ENCODE measurements around the gene AFG1L. TPM values are rescaled to one million over a fixed set of nuclear protein-coding genes. Genes with fewer than 3 reads are reported as not detected.

Gene AFG1L
- polyA plus RNA-seq, 1 experiment: 2.3 TPM

GRCh38 chr6:108419474-108419873 is 124.6 kb downstream of the AFG1L start:
- no peaks in the 10 kb centered on the region for H3K27me3 ChIP-seq (ENCODE audit: control insufficient read depth, insufficient read depth, low read length)
- no peak for DNase-seq (ENCODE audit: low read depth, low spot score)
- no peak overlapping the region for H3K27ac ChIP-seq (ENCODE audit: low read depth, low read length)
- POLR2A ChIA-PET: no interaction called here
- TF ChIP-seq, protein P1, sequence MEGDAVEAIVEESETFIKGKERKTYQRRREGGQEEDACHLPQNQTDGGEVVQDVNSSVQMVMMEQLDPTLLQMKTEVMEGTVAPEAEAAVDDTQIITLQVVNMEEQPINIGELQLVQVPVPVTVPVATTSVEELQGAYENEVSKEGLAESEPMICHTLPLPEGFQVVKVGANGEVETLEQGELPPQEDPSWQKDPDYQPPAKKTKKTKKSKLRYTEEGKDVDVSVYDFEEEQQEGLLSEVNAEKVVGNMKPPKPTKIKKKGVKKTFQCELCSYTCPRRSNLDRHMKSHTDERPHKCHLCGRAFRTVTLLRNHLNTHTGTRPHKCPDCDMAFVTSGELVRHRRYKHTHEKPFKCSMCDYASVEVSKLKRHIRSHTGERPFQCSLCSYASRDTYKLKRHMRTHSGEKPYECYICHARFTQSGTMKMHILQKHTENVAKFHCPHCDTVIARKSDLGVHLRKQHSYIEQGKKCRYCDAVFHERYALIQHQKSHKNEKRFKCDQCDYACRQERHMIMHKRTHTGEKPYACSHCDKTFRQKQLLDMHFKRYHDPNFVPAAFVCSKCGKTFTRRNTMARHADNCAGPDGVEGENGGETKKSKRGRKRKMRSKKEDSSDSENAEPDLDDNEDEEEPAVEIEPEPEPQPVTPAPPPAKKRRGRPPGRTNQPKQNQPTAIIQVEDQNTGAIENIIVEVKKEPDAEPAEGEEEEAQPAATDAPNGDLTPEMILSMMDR (IDR thresholded peaks at IDR 0.05; ENCODE audit: low read depth, low read length): no peak
- H3K9me3 ChIP-seq (ENCODE audit: control insufficient read depth, insufficient read depth, low read length): no peaks in the 10 kb centered on the region
- H3K4me3 ChIP-seq (ENCODE audit: low read depth, low read length): no peak overlapping the region
- CTCF ChIA-PET: no interaction called here

DNA sequence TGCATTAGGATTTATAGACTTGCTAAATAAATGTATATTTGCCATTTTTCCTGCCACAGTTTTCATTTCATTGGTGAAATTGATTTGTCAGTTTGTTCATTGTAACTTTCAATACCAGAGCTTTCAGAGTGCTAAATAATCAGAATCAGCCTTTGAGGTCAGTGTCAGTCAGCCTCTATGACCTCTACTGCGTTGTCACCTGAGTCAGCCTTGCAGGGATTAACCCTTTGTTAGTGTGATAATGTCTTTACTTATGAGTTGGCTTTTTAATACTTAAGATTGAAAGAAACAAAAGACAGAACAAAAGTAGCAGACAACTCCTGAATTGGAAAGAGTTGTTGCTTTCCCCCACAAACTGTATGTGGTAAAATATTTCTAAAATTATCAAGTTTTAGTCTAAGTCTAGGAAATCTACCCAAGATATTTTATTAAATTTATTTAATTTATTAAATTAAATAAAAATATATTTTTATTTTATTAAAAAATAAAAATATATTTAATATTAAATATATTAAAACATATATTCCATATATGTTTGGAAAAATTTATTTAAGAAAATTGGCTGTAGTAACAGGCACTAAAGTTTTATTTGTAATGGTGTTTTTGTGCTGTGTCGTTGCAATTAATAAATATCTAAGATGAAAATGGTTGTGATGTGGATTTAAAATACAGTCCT is 125.2 kb downstream of the AFG1L start:
- POLR2A ChIA-PET: no interaction called here
- H3K27me3 ChIP-seq (ENCODE audit: control insufficient read depth, insufficient read depth, low read length): no peaks in the 10 kb centered on the region
- CTCF ChIA-PET: interaction anchor here (1.3 to 1.4 kb wide), 2 partner anchors 72 to 439 kb away, joined by 3 to 5 read pairs; no protein-coding TSS in a partner anchor
- TF ChIP-seq, protein P1 (IDR thresholded peaks at IDR 0.05; ENCODE audit: low read depth, low read length): no peak
- no peak for DNase-seq (ENCODE audit: low read depth, low spot score)
- H3K4me3 ChIP-seq (ENCODE audit: low read depth, low read length): no peak overlapping the region
- H3K9me3 ChIP-seq (ENCODE audit: control insufficient read depth, insufficient read depth, low read length): no peaks in the 10 kb centered on the region
- no peak overlapping the region for H3K27ac ChIP-seq (ENCODE audit: low read depth, low read length)

DNA sequence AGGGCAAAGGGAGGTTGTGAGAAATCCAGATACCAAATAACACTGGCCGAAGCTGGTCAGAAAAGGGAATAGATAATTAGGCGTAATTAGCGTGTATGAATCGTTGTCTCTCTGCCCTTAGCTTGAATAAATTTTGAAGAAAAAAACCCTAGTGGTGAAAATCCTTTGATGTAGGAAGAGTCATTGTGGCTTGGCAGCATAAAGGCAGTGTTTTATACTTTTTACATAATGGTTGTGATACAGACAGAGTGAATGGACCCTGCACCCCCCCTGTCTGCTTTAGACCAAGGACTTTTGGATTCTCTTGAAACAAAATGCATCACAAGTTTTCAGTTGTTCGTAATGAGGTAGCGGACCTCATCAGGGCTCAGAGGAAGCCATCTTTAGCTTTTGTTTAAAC is 126.5 kb downstream of the AFG1L start:
- CTCF ChIA-PET: interaction anchor here (0.7 to 1.4 kb wide), 3 partner anchors 14 to 441 kb away, joined by 3 to 5 read pairs (median 3); no protein-coding TSS in a partner anchor

GRCh38 chr6:108423982-108424705 is 129.3 kb downstream of the AFG1L start:
- TF ChIP-seq, protein P1 (IDR thresholded peaks at IDR 0.05; ENCODE audit: low read depth, low read length): no peak
- Histone ChIP-seq H3K4me3 (ENCODE audit: low read depth, low read length) (no peak overlapping the region), H3K9me3 (ENCODE audit: control insufficient read depth, insufficient read depth, low read length) (no peaks in the 10 kb centered on the region), H3K27ac (ENCODE audit: low read depth, low read length) (no peak overlapping the region), H3K27me3 (ENCODE audit: control insufficient read depth, insufficient read depth, low read length) (no peaks in the 10 kb centered on the region)
- no peak for DNase-seq (ENCODE audit: low read depth, low spot score)
- ChIA-PET POLR2A (no interaction called here), CTCF (interaction anchor here (0.7 kb wide), 1 partner anchor 297 kb away, joined by 3 read pairs; no protein-coding TSS in a partner anchor)

More for the DNA sequence above, 126.5 kb downstream of the AFG1L start:
- Histone ChIP-seq H3K27me3 (ENCODE audit: control insufficient read depth, insufficient read depth, low read length) (no peaks in the 10 kb centered on the region), H3K4me3 (ENCODE audit: low read depth, low read length) (no peak overlapping the region), H3K9me3 (ENCODE audit: control insufficient read depth, insufficient read depth, low read length) (no peaks in the 10 kb centered on the region), H3K27ac (ENCODE audit: low read depth, low read length) (no peak overlapping the region)
- POLR2A ChIA-PET: no interaction called here
- TF ChIP-seq, protein P1 (IDR thresholded peaks at IDR 0.05; ENCODE audit: low read depth, low read length): no peak
- DNase-seq (ENCODE audit: low read depth, low spot score): no peak

GRCh38 chr6:108425428-108425827 is 130.6 kb downstream of the AFG1L start:
- TF ChIP-seq, protein P1 (IDR thresholded peaks at IDR 0.05; ENCODE audit: low read depth, low read length): no peak
- CTCF ChIA-PET: no interaction called here
- no peak for DNase-seq (ENCODE audit: low read depth, low spot score)
- no peaks in the 10 kb centered on the region for H3K9me3 ChIP-seq (ENCODE audit: control insufficient read depth, insufficient read depth, low read length)
- no peak overlapping the region for H3K27ac ChIP-seq (ENCODE audit: low read depth, low read length)
- POLR2A ChIA-PET: no interaction called here
- no peak overlapping the region for H3K4me3 ChIP-seq (ENCODE audit: low read depth, low read length)
- H3K27me3 ChIP-seq (ENCODE audit: control insufficient read depth, insufficient read depth, low read length): no peaks in the 10 kb centered on the region

All from AG04450 (cell line).